Epithelial cell of proximal tubule (primary cell): ENCODE data around the gene CNNM2. TPM values are rescaled to one million over a fixed set of nuclear protein-coding genes. Genes with fewer than 3 reads are reported as not detected.

Experiments
- DNase-seq: peaks from one replicate; pipeline ENCODE4 v3.0.0-alpha.2; 2011; ENCODE audit warnings: low read depth
- H3K4me3 ChIP-seq: 2 replicates; pipeline ENCODE4 v1.5.1; 2011; ENCODE audit warnings: low read depth, mild to moderate bottlenecking, low read length
- total RNA-seq: library from RNA; depleted of rRNA; stranded (reverse); fragments of >200 nt; gene quantifications from 2 replicates; pipeline ENCODE4 v1.2.3, GENCODE V29; 2015
- TF ChIP-seq, protein P1 (sequence below): conservative IDR thresholded peaks from 2 replicates; pipeline ENCODE4 v1.5.1; 2012; ENCODE audit warnings: low read depth, mild to moderate bottlenecking, low read length

CNNM2 gene
- total RNA-seq, 1 donor from 2014 or later, result 1.2 TPM

DNA sequence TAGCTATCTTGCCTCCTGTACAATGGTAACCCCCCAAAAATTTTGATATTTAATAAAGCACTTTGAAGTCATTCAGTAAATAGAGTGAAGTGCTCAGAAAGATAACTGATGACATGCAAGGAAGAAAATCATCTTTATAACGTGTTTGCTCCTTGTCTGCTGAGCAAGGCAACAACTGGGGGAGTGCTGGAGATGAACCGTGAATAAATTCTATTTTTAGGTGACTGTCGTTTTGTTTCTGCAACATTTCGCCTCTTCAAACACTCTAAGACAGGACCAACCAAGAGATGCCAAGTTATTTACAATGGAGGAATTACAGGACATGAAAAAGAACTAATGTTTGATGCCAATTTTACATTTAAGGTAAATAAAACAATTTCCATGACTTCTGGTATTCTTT lies 39.5 kb upstream of the CNNM2 start:
- no peak for DNase-seq
- TF ChIP-seq, protein P1, sequence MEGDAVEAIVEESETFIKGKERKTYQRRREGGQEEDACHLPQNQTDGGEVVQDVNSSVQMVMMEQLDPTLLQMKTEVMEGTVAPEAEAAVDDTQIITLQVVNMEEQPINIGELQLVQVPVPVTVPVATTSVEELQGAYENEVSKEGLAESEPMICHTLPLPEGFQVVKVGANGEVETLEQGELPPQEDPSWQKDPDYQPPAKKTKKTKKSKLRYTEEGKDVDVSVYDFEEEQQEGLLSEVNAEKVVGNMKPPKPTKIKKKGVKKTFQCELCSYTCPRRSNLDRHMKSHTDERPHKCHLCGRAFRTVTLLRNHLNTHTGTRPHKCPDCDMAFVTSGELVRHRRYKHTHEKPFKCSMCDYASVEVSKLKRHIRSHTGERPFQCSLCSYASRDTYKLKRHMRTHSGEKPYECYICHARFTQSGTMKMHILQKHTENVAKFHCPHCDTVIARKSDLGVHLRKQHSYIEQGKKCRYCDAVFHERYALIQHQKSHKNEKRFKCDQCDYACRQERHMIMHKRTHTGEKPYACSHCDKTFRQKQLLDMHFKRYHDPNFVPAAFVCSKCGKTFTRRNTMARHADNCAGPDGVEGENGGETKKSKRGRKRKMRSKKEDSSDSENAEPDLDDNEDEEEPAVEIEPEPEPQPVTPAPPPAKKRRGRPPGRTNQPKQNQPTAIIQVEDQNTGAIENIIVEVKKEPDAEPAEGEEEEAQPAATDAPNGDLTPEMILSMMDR, result no peak
- no peak overlapping the region for H3K4me3 ChIP-seq

DNA sequence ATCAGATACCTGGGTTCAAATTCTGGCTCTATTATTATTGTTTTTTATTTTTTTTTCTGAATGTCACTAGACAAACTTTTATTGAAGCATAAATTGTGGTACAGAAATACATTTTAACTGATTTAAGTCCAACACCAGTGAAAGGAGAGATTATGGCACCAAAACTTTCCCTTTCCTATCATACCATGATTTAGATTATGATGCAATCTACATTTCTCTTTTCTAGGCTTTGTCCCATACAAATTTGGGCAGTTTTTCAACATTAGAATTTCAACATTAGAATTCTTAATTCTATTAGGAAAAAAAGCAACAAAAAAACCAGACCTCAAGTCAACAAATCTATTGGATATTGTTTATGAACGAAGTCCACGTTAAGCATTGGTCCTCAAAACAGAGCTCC lies 37.8 kb upstream of the CNNM2 start:
- no peak for DNase-seq
- TF ChIP-seq, protein P1, result no peak
- no peak overlapping the region for H3K4me3 ChIP-seq

DNA sequence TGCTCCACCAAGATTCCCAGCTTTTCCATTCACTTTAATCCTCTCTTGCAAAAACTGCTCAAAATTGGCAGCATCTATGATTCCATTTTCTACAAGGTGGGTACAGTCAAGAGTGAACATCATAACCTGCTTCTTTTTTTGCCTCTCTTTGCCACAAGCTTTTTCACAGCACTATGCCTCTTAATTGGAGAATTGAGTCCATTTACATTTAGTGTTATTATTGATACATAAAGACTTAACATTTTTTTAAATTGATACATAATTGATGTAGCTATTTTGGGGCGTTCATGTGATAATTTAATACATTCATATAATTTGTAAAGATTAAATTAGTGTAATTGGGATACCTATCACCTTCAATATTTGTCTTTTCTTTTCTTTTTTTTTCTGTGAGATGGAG lies 30.0 kb upstream of the CNNM2 start:
- H3K4me3 ChIP-seq, result no peak overlapping the region
- no peak for DNase-seq
- TF ChIP-seq, protein P1, result no peak

DNA sequence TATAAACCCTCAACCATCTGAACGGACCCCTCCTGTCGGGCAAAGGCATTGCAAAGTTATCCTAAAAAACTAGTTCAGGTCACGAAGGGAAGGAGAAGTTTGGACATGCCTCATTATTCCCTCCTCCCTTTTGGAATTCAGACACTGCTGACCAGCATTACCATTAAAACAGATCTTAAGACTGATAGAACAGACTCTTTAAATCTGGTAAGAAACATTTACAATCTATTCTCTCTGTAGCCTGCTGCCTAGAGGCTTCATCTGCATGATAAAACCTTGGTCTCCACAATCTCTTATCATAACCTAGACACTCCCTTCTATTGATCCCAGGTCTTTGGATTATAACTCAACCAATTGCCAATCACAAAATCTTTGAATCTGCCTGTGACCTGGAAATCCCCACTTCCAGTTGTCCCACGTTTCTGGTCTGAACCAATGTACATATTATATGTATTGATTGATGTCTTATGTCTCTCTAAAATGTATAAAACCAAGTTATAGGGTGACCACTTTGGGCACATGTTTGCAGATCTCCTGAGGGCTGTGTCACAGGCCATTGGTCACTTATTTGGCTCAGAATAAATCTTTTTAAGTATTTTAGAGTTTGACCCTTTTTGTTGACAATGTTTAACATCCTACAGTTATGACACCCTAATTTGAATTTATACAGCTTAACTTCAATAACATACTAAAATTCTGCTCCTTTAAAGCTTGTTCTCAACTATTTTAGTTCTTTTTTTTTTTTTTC lies 23.5 kb upstream of the CNNM2 start:
- no peak overlapping the region for H3K4me3 ChIP-seq
- DNase-seq, result no peak
- TF ChIP-seq, protein P1, result no peak

DNA sequence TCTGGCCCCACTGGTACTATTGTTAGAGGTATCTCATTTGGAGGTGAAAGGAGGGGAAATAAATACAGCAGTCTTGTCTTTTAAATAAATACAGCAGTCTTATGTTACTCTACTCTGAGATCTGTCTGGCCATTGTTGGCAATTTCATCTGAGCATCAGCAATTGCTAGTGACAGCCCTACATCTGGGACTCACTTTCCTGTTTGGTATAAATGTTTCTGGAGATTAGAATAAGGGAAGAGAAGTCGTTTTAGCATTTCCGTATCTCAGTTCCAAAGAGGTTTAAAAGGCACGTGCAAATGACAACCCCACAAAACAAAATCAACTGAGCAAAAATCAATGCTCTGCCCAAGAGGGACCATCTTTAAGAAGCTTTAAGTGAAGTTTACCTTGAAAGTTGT lies 18.1 kb upstream of the CNNM2 start:
- H3K4me3 ChIP-seq, result no peak overlapping the region
- no peak for DNase-seq
- TF ChIP-seq, protein P1, result no peak

DNA sequence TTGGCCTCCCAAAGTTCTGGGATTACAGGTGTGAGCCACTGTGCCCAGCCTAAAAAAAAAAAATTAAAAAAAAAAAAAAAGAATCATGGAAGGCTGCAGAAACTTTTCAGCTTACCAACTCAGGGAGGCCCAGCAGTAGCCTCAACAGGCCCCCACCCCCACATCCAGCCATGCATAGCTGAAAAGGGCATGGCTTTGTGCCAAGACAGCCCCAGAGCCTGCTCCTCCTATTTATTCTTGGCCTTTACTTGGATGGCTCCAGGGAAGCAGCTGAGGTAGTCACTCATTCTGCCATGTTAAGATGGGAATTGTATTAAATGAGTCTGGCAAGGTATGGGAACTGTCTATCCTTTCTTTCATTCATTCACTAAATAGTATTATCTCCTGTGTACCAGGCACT lies 13.7 kb upstream of the CNNM2 start:
- TF ChIP-seq, protein P1, result no peak
- DNase-seq, result no peak
- H3K4me3 ChIP-seq, result no peak overlapping the region

DNA sequence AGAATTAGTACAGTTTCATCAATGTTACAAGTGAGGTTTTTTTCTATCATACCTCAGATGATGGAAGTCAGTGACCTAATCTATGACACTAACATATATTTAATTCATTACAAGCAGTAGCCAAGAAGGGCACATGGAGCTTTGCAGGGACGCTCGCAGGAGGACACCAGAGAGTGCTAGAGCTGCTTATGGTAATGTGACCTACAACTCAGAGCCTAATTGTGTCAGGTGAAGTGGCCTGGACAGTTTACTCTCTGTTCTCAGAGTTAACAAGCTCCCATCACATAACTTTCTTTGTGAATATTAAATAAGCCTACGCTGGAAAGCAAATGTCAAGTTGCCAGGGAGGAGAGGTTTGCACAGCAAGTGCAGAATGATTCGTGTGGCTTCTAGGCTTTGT lies 11.6 kb upstream of the CNNM2 start:
- no peak overlapping the region for H3K4me3 ChIP-seq
- no peak for DNase-seq
- TF ChIP-seq, protein P1, result no peak
